ENCODE measurements around the gene SREK1IP1.
"Not testable (repeated sequence)": the region's sequence is repeated elsewhere in the genome, so short reads cannot be mapped to it uniquely, and the experiment has no call there.

The SREK1IP1 gene

GRCh38 chr5:64763948-64764503 is 4.5 kb downstream of the SREK1IP1 start:
- no peak for DNase-seq (ENCODE audit: low spot score)

- DNase-seq (ENCODE audit: low spot score): no peak
Measured at GRCh38 chr5:64759960-64760660, 8.4 kb downstream of the SREK1IP1 start.

DNA sequence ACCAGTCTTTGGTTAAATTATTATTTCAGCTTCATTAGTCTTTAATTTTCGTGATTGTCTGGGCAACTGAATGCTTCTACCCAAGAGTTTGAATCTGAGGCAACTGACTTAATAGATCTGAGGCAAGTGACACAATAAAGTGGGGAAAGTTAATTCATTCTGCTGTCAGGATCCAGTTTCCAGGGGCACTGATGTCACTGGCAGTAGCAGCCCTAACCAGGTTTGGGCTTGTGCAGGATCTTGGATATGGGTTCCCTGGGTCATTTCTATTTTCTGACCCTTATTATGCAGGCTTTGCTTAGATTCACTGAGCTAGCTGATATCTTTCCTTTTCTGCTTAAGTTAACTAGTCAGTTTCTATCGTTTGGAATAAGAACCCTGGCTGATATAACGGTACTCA is 9.6 kb downstream of the SREK1IP1 start:
- DNase-seq (ENCODE audit: low spot score): no peak

GRCh38 chr5:64754066-64754465 is 14.4 kb downstream of the SREK1IP1 start:
- no peak for DNase-seq (ENCODE audit: low spot score)

DNA sequence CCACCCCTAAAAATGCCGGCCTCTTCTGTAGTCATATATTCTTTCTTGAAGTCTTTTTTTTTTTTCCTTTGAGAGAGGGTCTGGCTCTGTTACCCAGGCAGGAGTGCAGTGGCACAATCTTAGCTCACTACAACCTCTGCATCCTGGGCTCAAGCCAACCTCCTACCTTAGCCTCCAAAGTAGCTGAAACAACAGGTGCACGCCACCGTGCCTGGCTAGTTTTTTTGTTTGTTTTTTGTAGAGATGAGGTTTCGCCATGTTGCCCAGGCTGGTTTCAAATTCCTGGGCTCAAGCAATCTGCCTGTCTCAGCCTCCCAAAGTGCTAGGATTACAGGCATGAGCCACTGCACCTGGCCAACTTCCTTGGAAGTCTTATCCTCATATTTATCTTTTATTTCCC is 19.1 kb downstream of the SREK1IP1 start:
- DNase-seq (ENCODE audit: low spot score): no peak

DNA sequence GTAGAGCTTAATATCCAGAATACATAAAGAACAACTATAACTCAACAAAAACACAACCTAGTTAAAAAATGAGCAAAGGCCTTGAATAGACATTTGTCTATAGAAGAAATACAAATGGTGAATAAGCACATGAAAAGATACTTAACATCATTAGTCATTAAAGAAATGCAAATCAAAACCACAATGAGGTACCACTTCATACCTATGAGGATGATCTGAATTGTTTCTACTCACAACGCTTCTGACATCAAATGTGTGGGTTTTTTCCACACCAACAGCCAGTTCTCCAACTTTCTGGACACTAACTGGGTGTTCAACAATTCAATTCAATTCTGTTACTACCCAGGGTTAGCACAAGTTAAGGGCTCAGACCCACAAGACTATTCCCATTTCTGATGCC is 22.0 kb downstream of the SREK1IP1 start:
- DNase-seq (ENCODE audit: low spot score): no peak

DNA sequence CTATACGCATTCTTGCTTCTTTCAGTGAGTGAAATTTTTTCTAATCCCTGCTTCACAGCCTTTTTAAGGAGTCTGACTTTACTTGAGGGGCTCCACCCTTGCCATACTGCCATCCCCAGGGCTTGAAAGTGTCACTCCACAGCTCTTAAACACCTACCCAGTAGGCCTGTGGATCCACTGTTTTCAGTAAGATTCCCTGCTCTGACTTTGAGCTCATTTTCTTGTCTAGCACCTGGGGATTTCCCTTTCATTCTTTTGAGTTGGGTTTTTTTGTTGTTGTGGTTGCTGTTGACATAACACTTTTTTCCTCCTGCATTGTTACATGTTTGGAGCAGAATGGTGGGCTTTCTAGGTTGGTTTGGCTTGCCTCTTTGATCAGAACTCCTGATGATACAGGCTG is 23.6 kb downstream of the SREK1IP1 start:
- DNase-seq (ENCODE audit: low spot score): no peak

- DNase-seq (ENCODE audit: low spot score): no peak
Measured at GRCh38 chr5:64742821-64743220, 25.7 kb downstream of the SREK1IP1 start.

DNA sequence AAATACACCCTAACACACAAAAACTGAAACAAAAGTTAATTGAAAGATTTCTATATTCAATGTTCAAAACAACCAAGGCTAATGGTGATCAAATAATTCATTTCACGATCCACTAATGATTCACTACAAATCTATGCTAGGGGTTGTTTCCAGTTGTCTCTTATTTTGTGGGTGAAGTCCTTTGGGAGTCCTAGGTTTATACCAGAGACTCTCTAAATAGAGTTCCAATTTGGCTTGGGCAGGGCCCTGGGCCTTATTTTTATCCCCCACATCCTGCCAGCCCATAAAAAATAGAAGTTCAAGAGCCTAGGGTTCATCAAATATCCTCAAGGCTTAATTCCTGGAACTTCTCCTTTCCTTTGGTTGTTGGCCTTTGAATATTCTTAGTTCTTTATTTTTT is 26.1 kb downstream of the SREK1IP1 start:
- DNase-seq (ENCODE audit: low spot score): no peak

DNA sequence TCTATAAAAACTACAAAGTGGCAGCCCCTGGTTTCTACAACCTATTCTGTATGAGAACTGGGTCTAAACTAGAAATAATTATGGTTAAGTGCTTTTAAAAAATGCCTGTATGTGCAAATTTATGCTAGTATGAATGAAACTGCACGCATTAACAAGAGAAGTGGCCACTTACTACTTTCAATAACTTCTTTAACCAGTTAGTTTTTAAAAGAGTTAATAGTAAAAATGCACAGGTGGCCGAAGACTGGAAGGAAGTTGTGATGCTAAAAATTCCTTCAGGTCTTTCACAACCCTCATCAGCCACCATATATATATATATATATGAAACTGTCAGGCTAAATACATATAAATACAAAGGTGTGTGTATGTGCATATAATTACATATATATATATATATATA is 41.3 kb downstream of the SREK1IP1 start:
- DNase-seq (ENCODE audit: low spot score): no peak

DNA sequence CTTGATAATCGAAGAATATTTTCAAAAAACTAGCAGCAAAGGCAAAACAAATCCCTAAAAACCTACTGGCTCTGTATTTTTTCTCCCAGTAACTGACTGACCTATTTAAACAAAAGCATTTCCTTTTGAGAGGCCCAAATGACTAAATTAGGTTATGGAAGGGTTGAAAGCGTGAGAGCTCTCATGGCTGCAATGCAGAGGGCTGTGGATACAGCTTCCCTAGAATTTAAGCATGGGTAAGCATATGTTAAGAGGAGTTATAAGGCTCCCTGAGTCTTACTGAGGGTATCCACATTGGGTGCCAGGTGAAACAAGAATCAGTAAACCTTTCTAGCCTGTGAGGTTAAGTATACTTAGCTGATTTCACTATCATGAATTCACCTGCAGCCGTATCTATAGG is 45.9 kb downstream of the SREK1IP1 start:
- DNase-seq (ENCODE audit: low spot score): no peak

DNA sequence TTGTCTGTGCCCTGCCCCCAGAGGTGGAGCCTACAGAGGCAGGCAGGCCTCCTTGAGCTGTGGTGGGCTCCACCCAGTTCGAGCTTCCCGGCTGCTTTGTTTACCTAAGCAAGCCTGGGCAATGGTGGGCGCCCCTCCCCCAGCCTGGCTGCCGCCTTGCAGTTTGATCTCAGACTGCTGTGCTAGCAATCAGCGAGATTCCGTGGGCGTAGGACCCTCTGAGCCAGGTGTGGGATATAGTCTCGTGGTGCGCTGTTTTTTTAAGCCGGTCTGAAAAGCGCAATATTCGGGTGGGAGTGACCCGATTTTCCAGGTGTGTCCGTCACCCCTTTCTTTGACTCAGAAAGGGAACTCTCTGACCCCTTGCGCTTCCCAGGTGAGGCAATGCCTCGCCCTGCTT is 54.0 kb downstream of the SREK1IP1 start:
- not testable (repeated sequence) for DNase-seq (ENCODE audit: low spot score)

DNA sequence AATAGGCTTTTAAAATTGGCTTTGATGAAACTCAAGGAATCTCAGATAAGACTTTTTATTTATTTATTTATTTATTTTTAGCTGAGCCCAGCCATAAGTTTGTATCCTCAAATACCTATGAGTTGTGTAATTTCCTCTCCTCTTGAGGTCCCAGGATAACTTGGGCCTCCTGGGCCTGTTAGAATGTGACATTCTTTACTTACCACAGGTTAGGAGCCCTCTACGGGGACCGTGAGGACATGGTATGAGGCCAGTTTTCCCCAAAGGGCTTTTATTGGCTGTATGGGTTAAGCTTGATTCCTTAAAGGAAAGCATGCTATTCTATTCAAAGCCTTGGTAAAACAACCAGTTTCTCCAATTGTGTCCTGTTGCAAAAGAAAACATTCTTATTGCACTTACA is 61.3 kb downstream of the SREK1IP1 start:
- DNase-seq (ENCODE audit: low spot score): no peak

GRCh38 chr5:64706074-64706473 is 62.4 kb downstream of the SREK1IP1 start:
- DNase-seq (ENCODE audit: low spot score): not testable (repeated sequence)

DNA sequence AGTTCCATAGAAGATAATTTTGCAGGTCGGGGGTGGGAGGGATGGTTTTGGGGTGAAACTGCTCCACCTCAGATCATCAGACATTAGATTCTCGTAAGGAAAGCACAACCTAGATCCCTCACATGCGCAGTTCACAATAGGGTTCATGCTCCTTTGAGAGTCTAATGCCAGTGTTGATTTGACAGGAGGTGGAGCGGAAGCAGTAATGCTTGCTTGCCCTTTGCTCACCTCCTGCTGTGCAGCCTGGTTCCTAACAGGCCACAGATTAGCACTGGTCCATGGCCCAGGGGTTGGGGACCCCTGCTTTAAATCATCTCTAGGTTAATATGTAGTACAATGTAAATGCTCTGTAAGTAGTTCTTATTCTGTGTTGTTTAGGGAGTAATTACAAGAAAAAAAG is 67.7 kb downstream of the SREK1IP1 start:
- no peak for DNase-seq (ENCODE audit: low spot score)

DNA sequence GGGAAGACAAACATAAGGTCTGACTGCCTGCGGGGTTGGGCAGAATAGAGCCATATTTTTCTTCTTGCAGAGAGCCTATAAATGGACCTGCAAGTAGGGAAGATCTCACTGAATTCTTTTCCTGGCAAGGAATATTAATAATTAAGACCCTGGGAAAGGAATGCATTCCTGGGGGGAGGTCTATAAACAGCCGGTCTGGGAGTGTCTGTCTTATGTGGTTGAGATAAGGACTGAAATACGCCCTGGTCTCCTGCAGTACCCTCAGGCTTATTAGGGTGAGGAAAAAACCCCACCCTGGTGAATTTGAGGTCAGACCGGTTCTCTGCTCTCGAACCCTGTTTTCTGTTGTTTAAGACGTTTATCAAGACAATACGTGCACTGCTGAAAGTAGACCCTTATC is 72.1 kb downstream of the SREK1IP1 start:
- DNase-seq (ENCODE audit: low spot score): not testable (repeated sequence)

- DNase-seq (ENCODE audit: low spot score): no peak
Measured at GRCh38 chr5:64693636-64694035, 74.9 kb downstream of the SREK1IP1 start.

- DNase-seq (ENCODE audit: low spot score): no peak
Measured at GRCh38 chr5:64691291-64691690, 77.2 kb downstream of the SREK1IP1 start.

- peak; percentile 48 for DNase-seq (ENCODE audit: low spot score)
Measured at GRCh38 chr5:64690417-64691151, 77.9 kb downstream of the SREK1IP1 start, which contains the start of gene SHISAL2B. Gene SHISAL2B (plus strand): TSS chr5:64690503. CDS start chr5:64690624, 121 bp downstream.

- DNase-seq (ENCODE audit: low spot score): no peak
Measured at GRCh38 chr5:64690104-64690416, 78.4 kb downstream of the SREK1IP1 start.

- no peak for DNase-seq (ENCODE audit: low spot score)
Measured at GRCh38 chr5:64688965-64689364, 79.5 kb downstream of the SREK1IP1 start.

- no peak for DNase-seq (ENCODE audit: low spot score)
Measured at GRCh38 chr5:64688391-64688790, 80.1 kb downstream of the SREK1IP1 start.

DNA sequence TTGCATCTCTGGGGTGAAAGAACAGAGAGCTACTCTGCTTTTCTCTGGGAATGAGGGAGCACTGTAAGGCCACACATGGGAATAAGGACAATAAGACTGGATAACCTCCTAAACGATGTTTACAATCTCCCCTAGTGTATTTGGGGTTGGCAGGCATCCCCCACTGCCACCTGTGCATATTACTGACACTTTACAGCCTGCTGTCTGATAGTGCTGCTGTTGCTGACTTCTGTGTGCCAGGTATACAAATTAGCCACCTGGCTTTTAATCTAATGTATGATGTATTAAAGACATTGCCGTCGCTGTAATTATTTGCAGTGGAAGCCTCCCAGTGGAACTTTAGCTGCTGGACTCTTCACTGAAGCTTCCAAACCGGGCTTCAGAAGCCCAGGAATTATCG is 82.6 kb downstream of the SREK1IP1 start:
- DNase-seq (ENCODE audit: low spot score): no peak

DNA sequence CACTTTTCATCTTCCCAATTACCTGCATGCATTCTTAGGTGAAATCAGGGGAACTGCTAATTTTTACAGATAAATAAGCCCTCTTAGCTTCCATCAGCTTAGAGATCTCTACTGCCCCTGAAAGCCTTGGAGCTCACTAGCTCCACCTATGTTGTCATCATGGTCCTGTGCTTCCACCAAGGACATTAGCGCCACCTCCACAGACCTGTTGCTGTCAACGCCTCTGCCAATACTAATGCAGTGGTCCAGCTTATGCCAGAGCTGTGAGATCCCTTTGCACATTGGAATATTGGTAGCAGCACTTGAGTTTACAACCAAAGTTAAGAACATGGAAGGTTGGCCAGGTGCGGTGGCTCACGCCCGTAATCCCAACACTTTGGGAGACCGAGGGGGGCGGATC is 85.9 kb downstream of the SREK1IP1 start:
- peak; percentile 60 for DNase-seq (ENCODE audit: low spot score)

Measured in HuH-7 (cell line).